Mesenchymal stem cell (in vitro differentiated cells and primary cell): Measurements from ENCODE around the gene GLTPD2.

Experiments used
- DNase-seq: peaks from one replicate; pipeline ENCODE4 v3.0.0-alpha.2; 2013
- H2AFZ ChIP-seq: one replicate; pipeline ENCODE4 v1.6.1; 2013; ENCODE audit warnings: low read depth, mild to moderate bottlenecking, control low read depth, inconsistent platforms, low read length, moderate library complexity
- H2AK5ac ChIP-seq: 2 replicates; pipeline ENCODE4 v1.6.1; 2013; ENCODE audit warnings: low read length, moderate library complexity, mild to moderate bottlenecking, inconsistent platforms; ENCODE audit not compliant: severe bottlenecking
- H2BK120ac ChIP-seq: one replicate; pipeline ENCODE4 v1.6.1; 2013; ENCODE audit warnings: low read depth, mild to moderate bottlenecking, inconsistent platforms, low read length, moderate library complexity
- H2BK12ac ChIP-seq, 2 experiments: one replicate each; pipeline ENCODE4 v1.6.1; 2013; ENCODE audit warnings: inconsistent platforms in 2 of 2, low read length in 2 of 2, mild to moderate bottlenecking in 2 of 2, moderate library complexity in 2 of 2, control low read depth in 1 of 2
- H2BK15ac ChIP-seq: one replicate; pipeline ENCODE4 v1.6.1; 2013; ENCODE audit warnings: mild to moderate bottlenecking, low read depth, inconsistent platforms; ENCODE audit not compliant: poor library complexity, severe bottlenecking
- H2BK5ac ChIP-seq: 2 replicates; pipeline ENCODE4 v1.6.1; 2013; ENCODE audit warnings: low read depth, mild to moderate bottlenecking, low read length, control low read depth, inconsistent platforms; ENCODE audit not compliant: poor library complexity, severe bottlenecking
- H3K14ac ChIP-seq, 2 experiments: one replicate each; pipeline ENCODE4 v1.6.1; 2013; ENCODE audit warnings: inconsistent platforms in 2 of 2, low read length in 2 of 2, control low read depth in 1 of 2, mild to moderate bottlenecking in 1 of 2, moderate library complexity in 1 of 2
- H3K18ac ChIP-seq, 2 experiments: one replicate each; pipeline ENCODE4 v1.6.1; 2013; ENCODE audit warnings: inconsistent platforms in 2 of 2, low read length in 2 of 2, control low read depth in 1 of 2, low read depth in 1 of 2, mild to moderate bottlenecking in 1 of 2
- H3K23ac ChIP-seq, 2 experiments: one replicate each; pipeline ENCODE4 v1.6.1; 2013; ENCODE audit warnings: inconsistent platforms in 2 of 2, low read length in 2 of 2, mild to moderate bottlenecking in 2 of 2, moderate library complexity in 2 of 2, control low read depth in 1 of 2
- H3K27ac ChIP-seq: 2 replicates; pipeline ENCODE4 v1.5.1; 2013; ENCODE audit warnings: mild to moderate bottlenecking, moderate library complexity, low read length, control low read depth, inconsistent platforms; ENCODE audit not compliant: poor library complexity, severe bottlenecking
- H3K27me3 ChIP-seq, 2 experiments: 2 replicates each; pipeline versions ENCODE4 v1.6.1 to v1.7.0; 2013; ENCODE audit warnings: low read length in 2 of 2, mild to moderate bottlenecking in 2 of 2, moderate library complexity in 2 of 2, control low read depth in 1 of 2, inconsistent platforms in 1 of 2; ENCODE audit not compliant: control insufficient read depth in 1 of 2, insufficient read depth in 1 of 2
- H3K36me3 ChIP-seq, 2 experiments: 2 replicates each; pipeline versions ENCODE4 v1.6.1 to v1.7.0; 2013; ENCODE audit warnings: low read length in 2 of 2, control low read depth in 1 of 2, inconsistent platforms in 1 of 2, low read depth in 1 of 2, mild to moderate bottlenecking in 1 of 2; ENCODE audit not compliant: insufficient read depth in 2 of 2, control insufficient read depth in 1 of 2
- H3K4ac ChIP-seq, 2 experiments: one replicate each; pipeline ENCODE4 v1.6.1; 2013; ENCODE audit warnings: inconsistent platforms in 2 of 2, low read length in 2 of 2, mild to moderate bottlenecking in 2 of 2, moderate library complexity in 2 of 2, control low read depth in 1 of 2, low read depth in 1 of 2
- H3K4me1 ChIP-seq: 2 replicates; pipeline ENCODE4 v1.6.1; 2013; ENCODE audit warnings: low read depth, low read length, control low read depth; ENCODE audit not compliant: control insufficient read depth, insufficient read depth
- H3K4me2 ChIP-seq: 2 replicates; pipeline ENCODE4 v1.6.1; 2013; ENCODE audit warnings: low read length, mild to moderate bottlenecking, inconsistent platforms; ENCODE audit not compliant: poor library complexity, severe bottlenecking
- H3K4me3 ChIP-seq, 2 experiments: 2 replicates each; pipeline versions ENCODE4 v1.5.1 to v1.7.0; 2013; ENCODE audit warnings: low read length in 2 of 2, mild to moderate bottlenecking in 2 of 2, control low read depth in 1 of 2, low read depth in 1 of 2; ENCODE audit not compliant: insufficient read depth in 1 of 2
- H3K79me1 ChIP-seq: replicated peaks from 2 replicates; pipeline ENCODE4 v1.6.1; 2013; ENCODE audit warnings: mild to moderate bottlenecking, control low read depth, low read length, inconsistent platforms; ENCODE audit not compliant: poor library complexity, severe bottlenecking
- H3K9ac ChIP-seq: 2 replicates; pipeline ENCODE4 v1.7.0; 2013; ENCODE audit warnings: mild to moderate bottlenecking, low read length, moderate library complexity
- H3K9me3 ChIP-seq: 2 replicates; pipeline ENCODE4 v1.7.0; 2013; ENCODE audit warnings: mild to moderate bottlenecking, low read length; ENCODE audit not compliant: control insufficient read depth
- H4K8ac ChIP-seq: one replicate; pipeline ENCODE4 v1.6.1; 2013; ENCODE audit warnings: inconsistent platforms, mild to moderate bottlenecking, low read length, moderate library complexity
- H4K91ac ChIP-seq: one replicate; pipeline ENCODE4 v1.6.1; 2013; ENCODE audit warnings: mild to moderate bottlenecking, low read length, inconsistent platforms
- WGBS: methylation state at CpG from one replicate; pipeline ENCODE4 v1.1.7; 2013; ENCODE audit warnings: mixed read lengths; 5-methylcytosine and 5-hydroxymethylcytosine counted together

GLTPD2 gene

DNA sequence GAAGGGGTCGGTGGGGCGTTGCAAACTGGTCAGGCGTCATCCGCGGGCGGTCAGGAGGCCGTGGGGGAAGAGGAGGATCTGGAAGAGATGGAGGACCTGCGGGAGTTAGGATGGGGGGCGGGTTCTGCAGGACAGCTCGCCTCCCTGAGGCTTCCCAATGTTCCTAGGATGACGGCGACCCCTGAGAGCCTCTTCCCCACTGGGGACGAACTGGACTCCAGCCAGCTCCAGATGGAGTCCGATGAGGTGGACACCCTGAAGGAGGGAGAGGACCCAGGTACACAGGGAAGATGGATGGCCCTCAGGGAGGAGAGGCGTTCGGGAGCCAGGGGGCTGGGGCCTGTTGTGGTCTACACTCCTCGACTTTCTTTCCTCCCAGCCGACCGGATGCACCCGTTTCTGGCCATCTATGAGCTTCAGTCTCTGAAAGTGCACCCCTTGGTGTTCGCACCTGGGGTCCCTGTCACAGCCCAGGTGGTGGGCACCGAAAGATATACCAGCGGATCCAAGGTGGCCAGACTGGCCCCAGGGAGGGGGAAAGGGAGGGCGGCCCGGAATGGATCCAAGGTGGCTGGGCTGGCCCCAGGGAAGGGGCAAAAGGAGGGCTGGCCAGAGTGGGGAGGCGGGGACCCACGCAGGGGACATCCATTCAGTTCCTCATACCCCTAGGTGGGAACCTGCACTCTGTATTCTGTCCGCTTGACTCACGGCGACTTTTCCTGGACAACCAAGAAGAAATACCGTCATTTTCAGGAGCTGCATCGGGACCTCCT, 19.0 kb downstream of the GLTPD2 start:
- H3K36me3 ChIP-seq = peaks cover 24 to 28% of the 10 kb centered on the region in 2 experiments
- H3K9me3 ChIP-seq = no peaks in the 10 kb centered on the region
- no peak overlapping the region for H3K23ac ChIP-seq
- 40% methylated on average over 32 of the region's 32 CpGs for WGBS
- H2BK120ac ChIP-seq = no peak overlapping the region
- H3K27ac ChIP-seq = no peak overlapping the region
- no peak overlapping the region for H2BK12ac ChIP-seq
- H3K4me3 ChIP-seq = peak overlapping the region; percentile 83 to 86
- peak overlapping the region; percentile 42 for H3K4me2 ChIP-seq
- H3K79me1 ChIP-seq = peaks cover 29% of the 10 kb centered on the region
- no peaks in the 10 kb centered on the region for H3K27me3 ChIP-seq
- no peak overlapping the region for H4K91ac ChIP-seq
- no peak overlapping the region for H2BK15ac ChIP-seq
- H3K4me1 ChIP-seq = peaks cover 8% of the 10 kb centered on the region
- H3K14ac ChIP-seq = no peak overlapping the region
- H4K8ac ChIP-seq = no peak overlapping the region
- no peak overlapping the region for H3K4ac ChIP-seq
- H2BK5ac ChIP-seq = no peak overlapping the region
- H2AK5ac ChIP-seq = no peak overlapping the region
- H3K9ac ChIP-seq = peak overlapping the region; percentile 80
- H3K18ac ChIP-seq = no peak overlapping the region
- no peak overlapping the region for H2AFZ ChIP-seq
- DNase-seq = no peak

DNA sequence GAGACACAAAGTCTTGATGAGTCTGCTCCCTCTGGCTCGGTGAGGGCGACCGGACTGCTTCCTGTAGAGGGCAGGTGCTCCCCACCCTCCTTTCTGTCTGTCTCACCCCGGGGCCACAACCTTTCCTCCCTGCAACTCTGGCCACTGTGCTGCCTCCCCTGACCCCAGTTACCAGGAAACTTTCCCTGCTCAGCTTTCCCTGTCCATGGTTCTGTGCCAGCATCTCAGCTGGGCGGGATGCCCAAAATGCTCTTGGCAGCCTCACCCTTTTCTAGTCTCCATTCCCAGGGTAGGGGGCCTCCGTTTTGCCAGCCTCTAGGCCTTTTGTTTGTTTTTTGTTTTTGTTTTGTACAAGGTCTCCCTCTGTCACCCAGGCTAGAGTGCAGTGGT, 19.6 kb downstream of the GLTPD2 start:
- Histone ChIP-seq H3K9me3 (no peaks in the 10 kb centered on the region), H3K27ac (no peak overlapping the region), H3K9ac (peak overlapping the region; percentile 80), H3K4me1 (peaks cover 8% of the 10 kb centered on the region), H4K91ac (no peak overlapping the region), H3K4me2 (no peak overlapping the region), H2BK12ac (no peak overlapping the region), H2BK15ac (no peak overlapping the region), H3K23ac (no peak overlapping the region), H2BK120ac (no peak overlapping the region), H3K14ac (no peak overlapping the region), H3K36me3 (peaks cover 26 to 28% of the 10 kb centered on the region in 2 experiments), H2AFZ (no peak overlapping the region), H3K4ac (no peak overlapping the region), H3K18ac (no peak overlapping the region), H2AK5ac (no peak overlapping the region), H3K4me3 (no peak overlapping the region), H2BK5ac (no peak overlapping the region), H3K79me1 (peaks cover 29% of the 10 kb centered on the region), H3K27me3 (no peaks in the 10 kb centered on the region), H4K8ac (no peak overlapping the region)
- no peak for DNase-seq
- WGBS = 92% methylated on average over 5 of the region's 6 CpGs

DNA sequence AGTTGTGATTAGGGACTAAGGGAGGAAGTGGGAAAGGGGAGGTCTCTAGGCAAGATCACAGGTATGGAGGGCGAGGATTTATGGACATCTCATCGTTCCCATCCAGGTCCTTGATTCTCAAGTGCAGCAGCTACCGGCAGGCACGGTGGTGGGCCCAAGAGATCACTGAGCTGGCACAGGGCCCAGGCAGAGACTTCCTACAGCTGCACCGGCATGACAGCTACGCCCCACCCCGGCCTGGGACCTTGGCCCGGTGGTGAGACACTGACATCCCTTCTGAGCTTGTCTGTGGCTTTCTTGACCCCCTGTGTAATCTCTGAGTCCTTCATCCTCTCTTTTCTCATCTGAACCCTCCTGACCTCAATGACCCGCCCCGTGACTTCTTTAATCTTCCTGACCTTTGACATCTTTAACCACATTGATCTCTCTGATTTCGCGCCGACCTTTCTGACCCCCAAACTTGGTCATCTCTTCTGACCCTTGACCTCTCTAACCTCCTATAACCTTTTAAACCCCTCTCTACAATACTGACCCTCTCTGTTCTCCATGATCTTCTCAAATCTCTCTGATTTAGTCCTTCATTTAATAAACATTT, 22.0 kb downstream of the GLTPD2 start:
- H2BK120ac ChIP-seq = no peak overlapping the region
- peaks cover 42 to 45% of the 10 kb centered on the region in 2 experiments for H3K36me3 ChIP-seq
- WGBS = 95% methylated on average over 13 of the region's 13 CpGs
- no peak overlapping the region for H2BK5ac ChIP-seq
- H2AK5ac ChIP-seq = no peak overlapping the region
- H3K27ac ChIP-seq = no peak overlapping the region
- no peak overlapping the region for H2AFZ ChIP-seq
- no peak for DNase-seq
- H3K4me3 ChIP-seq = no peak overlapping the region
- no peak overlapping the region for H4K91ac ChIP-seq
- H3K18ac ChIP-seq = no peak overlapping the region
- H3K4me1 ChIP-seq = peaks cover 8% of the 10 kb centered on the region
- no peak overlapping the region for H3K23ac ChIP-seq
- H3K27me3 ChIP-seq = no peaks in the 10 kb centered on the region
- H4K8ac ChIP-seq = no peak overlapping the region
- H3K9ac ChIP-seq = no peak overlapping the region
- H2BK12ac ChIP-seq = no peak overlapping the region
- H2BK15ac ChIP-seq = no peak overlapping the region
- no peaks in the 10 kb centered on the region for H3K9me3 ChIP-seq
- peaks cover 26% of the 10 kb centered on the region for H3K79me1 ChIP-seq
- H3K14ac ChIP-seq = no peak overlapping the region
- no peak overlapping the region for H3K4me2 ChIP-seq
- H3K4ac ChIP-seq = no peak overlapping the region

DNA sequence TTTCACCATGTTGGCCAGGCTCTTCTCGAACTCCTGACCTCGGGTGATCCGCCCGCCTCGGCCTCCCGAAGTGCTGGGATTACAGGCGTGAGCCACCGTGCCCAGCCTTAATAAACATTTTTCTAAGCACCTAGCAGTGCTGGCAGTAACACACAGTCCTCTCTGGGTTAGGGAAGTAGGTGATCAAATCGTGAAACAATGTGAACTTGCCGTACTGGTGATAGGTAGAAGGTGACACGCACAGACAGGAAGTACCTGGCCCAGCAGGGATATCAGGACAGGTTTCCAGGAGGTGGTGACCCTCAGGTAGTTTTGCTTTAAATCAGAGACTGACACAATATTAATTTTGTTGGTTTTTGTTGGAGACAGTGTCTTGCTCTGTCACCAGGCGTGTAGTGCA, 22.7 kb downstream of the GLTPD2 start:
- no peak overlapping the region for H3K27ac ChIP-seq
- no peak overlapping the region for H2BK15ac ChIP-seq
- H4K91ac ChIP-seq = no peak overlapping the region
- no peak overlapping the region for H2AK5ac ChIP-seq
- no peak overlapping the region for H3K14ac ChIP-seq
- H3K23ac ChIP-seq = no peak overlapping the region
- DNase-seq = no peak
- H2AFZ ChIP-seq = no peak overlapping the region
- no peaks in the 10 kb centered on the region for H3K27me3 ChIP-seq
- no peak overlapping the region for H2BK5ac ChIP-seq
- WGBS = 97% methylated on average over 12 of the region's 12 CpGs
- H3K4me1 ChIP-seq = peaks cover 8% of the 10 kb centered on the region
- H3K9ac ChIP-seq = no peak overlapping the region
- no peak overlapping the region for H3K18ac ChIP-seq
- H3K79me1 ChIP-seq = peaks cover 24% of the 10 kb centered on the region
- no peak overlapping the region for H2BK120ac ChIP-seq
- H4K8ac ChIP-seq = no peak overlapping the region
- H3K4ac ChIP-seq = no peak overlapping the region
- no peak overlapping the region for H3K4me2 ChIP-seq
- no peaks in the 10 kb centered on the region for H3K9me3 ChIP-seq
- H3K36me3 ChIP-seq = peaks cover 47 to 52% of the 10 kb centered on the region in 2 experiments
- H2BK12ac ChIP-seq = no peak overlapping the region
- H3K4me3 ChIP-seq = no peak overlapping the region
